ENCODE results near the gene TSC2. TPM values are rescaled to one million over a fixed set of nuclear protein-coding genes. Genes with fewer than 3 reads are reported as not detected.

The TSC2 gene
- total and polyA plus RNA-seq, 4 donors = 23.3 to 51.2 (median 28.7) TPM

DNA sequence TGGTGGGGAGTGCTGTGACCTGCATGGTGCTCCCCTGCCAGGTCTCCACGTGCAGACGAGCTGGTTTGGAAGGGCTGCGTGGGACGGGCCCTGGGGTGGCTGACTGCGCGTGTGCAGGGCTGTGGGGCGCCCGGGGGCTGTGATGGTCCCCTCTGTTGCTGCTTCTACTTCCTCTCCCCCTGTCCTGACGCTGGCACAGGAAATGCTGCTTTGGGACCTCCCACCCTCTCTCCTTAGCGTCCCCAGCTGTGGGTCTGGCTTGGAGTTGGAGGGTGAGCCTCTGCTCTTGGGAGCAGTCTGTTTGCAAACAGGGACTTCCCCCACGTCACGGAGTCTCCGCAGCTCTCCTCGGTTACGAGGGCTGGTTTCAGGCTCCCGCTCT, 35.2 kb downstream of the TSC2 start:
- Histone ChIP-seq H3K4me3 (ENCODE audit: low read depth in 1 of 3, low read length in 3 of 3) (no peak overlapping the region), H3K9ac (ENCODE audit: low read depth in 1 of 2, low read length in 2 of 2) (no peak overlapping the region), H3K27ac (ENCODE audit: low read depth in 1 of 2, low read length in 2 of 2) (peak overlapping the region; percentile 3 to 48), H3K27me3 (ENCODE audit: control insufficient read depth in 4 of 4, insufficient read depth in 4 of 4, low read length in 3 of 4) (no peaks in the 10 kb centered on the region), H3K9me3 (ENCODE audit: control insufficient read depth in 4 of 4, low read length in 3 of 4) (no peaks in the 10 kb centered on the region), H3K36me3 (ENCODE audit: control insufficient read depth in 4 of 4, insufficient read depth in 3 of 4, low read depth in 1 of 4, low read length in 3 of 4) (peaks cover 2 to 41% (median 10%) of the 10 kb centered on the region in 4 donors), H3K4me1 (ENCODE audit: control insufficient read depth in 4 of 4, insufficient read depth in 4 of 4, low read length in 3 of 4) (peaks cover 2 to 41% (median 23%) of the 10 kb centered on the region in 4 donors)
- DNase-seq (ENCODE audit: low spot score) = no peak
- TF ChIP-seq RAD21 (IDR thresholded peaks at IDR 0.05) = no peak
- TF ChIP-seq, protein P1, sequence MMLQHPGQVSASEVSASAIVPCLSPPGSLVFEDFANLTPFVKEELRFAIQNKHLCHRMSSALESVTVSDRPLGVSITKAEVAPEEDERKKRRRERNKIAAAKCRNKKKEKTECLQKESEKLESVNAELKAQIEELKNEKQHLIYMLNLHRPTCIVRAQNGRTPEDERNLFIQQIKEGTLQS (IDR thresholded peaks at IDR 0.05) = no peak
- no peak for TF ChIP-seq JUND (IDR thresholded peaks at IDR 0.05)
- no peak for TF ChIP-seq TAF1 (conservative IDR thresholded peaks at IDR 0.05)
- TF ChIP-seq YY1 (IDR thresholded peaks at IDR 0.05) = no peak
- TF ChIP-seq FOXA1 (IDR thresholded peaks at IDR 0.05) = no peak
- TF ChIP-seq HNF4A (conservative IDR thresholded peaks at IDR 0.05) = no peak
- TF ChIP-seq NR2F2 (IDR thresholded peaks at IDR 0.05) = no peak
- TF ChIP-seq, protein P2, sequence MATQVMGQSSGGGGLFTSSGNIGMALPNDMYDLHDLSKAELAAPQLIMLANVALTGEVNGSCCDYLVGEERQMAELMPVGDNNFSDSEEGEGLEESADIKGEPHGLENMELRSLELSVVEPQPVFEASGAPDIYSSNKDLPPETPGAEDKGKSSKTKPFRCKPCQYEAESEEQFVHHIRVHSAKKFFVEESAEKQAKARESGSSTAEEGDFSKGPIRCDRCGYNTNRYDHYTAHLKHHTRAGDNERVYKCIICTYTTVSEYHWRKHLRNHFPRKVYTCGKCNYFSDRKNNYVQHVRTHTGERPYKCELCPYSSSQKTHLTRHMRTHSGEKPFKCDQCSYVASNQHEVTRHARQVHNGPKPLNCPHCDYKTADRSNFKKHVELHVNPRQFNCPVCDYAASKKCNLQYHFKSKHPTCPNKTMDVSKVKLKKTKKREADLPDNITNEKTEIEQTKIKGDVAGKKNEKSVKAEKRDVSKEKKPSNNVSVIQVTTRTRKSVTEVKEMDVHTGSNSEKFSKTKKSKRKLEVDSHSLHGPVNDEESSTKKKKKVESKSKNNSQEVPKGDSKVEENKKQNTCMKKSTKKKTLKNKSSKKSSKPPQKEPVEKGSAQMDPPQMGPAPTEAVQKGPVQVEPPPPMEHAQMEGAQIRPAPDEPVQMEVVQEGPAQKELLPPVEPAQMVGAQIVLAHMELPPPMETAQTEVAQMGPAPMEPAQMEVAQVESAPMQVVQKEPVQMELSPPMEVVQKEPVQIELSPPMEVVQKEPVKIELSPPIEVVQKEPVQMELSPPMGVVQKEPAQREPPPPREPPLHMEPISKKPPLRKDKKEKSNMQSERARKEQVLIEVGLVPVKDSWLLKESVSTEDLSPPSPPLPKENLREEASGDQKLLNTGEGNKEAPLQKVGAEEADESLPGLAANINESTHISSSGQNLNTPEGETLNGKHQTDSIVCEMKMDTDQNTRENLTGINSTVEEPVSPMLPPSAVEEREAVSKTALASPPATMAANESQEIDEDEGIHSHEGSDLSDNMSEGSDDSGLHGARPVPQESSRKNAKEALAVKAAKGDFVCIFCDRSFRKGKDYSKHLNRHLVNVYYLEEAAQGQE (IDR thresholded peaks at IDR 0.05) = no peak
- TF ChIP-seq, protein P3, sequence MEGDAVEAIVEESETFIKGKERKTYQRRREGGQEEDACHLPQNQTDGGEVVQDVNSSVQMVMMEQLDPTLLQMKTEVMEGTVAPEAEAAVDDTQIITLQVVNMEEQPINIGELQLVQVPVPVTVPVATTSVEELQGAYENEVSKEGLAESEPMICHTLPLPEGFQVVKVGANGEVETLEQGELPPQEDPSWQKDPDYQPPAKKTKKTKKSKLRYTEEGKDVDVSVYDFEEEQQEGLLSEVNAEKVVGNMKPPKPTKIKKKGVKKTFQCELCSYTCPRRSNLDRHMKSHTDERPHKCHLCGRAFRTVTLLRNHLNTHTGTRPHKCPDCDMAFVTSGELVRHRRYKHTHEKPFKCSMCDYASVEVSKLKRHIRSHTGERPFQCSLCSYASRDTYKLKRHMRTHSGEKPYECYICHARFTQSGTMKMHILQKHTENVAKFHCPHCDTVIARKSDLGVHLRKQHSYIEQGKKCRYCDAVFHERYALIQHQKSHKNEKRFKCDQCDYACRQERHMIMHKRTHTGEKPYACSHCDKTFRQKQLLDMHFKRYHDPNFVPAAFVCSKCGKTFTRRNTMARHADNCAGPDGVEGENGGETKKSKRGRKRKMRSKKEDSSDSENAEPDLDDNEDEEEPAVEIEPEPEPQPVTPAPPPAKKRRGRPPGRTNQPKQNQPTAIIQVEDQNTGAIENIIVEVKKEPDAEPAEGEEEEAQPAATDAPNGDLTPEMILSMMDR (IDR thresholded peaks at IDR 0.05; ENCODE audit: low read depth, low read length, missing input control) = no peak
- TF ChIP-seq GABPA (IDR thresholded peaks at IDR 0.05 in 1 of 2, conservative IDR thresholded peaks at IDR 0.05 in 1 of 2) = no peak
- TF ChIP-seq, protein P4, sequence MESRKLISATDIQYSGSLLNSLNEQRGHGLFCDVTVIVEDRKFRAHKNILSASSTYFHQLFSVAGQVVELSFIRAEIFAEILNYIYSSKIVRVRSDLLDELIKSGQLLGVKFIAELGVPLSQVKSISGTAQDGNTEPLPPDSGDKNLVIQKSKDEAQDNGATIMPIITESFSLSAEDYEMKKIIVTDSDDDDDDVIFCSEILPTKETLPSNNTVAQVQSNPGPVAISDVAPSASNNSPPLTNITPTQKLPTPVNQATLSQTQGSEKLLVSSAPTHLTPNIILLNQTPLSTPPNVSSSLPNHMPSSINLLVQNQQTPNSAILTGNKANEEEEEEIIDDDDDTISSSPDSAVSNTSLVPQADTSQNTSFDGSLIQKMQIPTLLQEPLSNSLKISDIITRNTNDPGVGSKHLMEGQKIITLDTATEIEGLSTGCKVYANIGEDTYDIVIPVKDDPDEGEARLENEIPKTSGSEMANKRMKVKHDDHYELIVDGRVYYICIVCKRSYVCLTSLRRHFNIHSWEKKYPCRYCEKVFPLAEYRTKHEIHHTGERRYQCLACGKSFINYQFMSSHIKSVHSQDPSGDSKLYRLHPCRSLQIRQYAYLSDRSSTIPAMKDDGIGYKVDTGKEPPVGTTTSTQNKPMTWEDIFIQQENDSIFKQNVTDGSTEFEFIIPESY (IDR thresholded peaks at IDR 0.05) = no peak
- no peak for TF ChIP-seq EGR1 (IDR thresholded peaks at IDR 0.05; ENCODE audit: low read depth in 2 of 2)
- TF ChIP-seq, protein P5, sequence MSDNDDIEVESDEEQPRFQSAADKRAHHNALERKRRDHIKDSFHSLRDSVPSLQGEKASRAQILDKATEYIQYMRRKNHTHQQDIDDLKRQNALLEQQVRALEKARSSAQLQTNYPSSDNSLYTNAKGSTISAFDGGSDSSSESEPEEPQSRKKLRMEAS (IDR thresholded peaks at IDR 0.05) = no peak
- TF ChIP-seq FOXA2 (IDR thresholded peaks at IDR 0.05) = no peak
- no peak for TF ChIP-seq SP1 (IDR thresholded peaks at IDR 0.05)
- WGBS = 87% methylated on average over 16 of the region's 16 CpGs

DNA sequence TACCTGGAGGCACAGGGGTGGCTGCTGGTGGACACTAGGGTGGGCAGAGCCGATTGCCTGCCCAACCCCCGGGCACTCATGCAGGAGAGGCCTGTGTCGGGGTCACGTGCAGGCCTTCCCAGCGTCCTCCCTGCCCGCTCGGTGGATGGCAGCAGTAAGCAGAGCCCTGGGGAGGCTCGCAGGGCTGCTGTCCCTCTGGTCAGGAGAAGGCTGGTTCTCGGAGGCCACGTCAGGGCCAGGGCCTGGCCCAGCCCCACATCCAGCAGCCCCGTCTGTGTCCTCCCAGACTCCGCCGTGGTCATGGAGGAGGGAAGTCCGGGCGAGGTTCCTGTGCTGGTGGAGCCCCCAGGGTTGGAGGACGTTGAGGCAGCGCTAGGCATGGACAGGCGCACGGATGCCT, 35.6 kb downstream of the TSC2 start:
- Histone ChIP-seq H3K4me1 (ENCODE audit: control insufficient read depth in 4 of 4, insufficient read depth in 4 of 4, low read length in 3 of 4) (peaks cover 2 to 45% (median 26%) of the 10 kb centered on the region in 4 donors), H3K4me3 (ENCODE audit: low read depth in 1 of 3, low read length in 3 of 3) (no peak overlapping the region), H3K9me3 (ENCODE audit: control insufficient read depth in 4 of 4, low read length in 3 of 4) (no peaks in the 10 kb centered on the region), H3K27ac (ENCODE audit: low read depth in 1 of 2, low read length in 2 of 2) (no peak overlapping the region), H3K9ac (ENCODE audit: low read depth in 1 of 2, low read length in 2 of 2) (no peak overlapping the region), H3K27me3 (ENCODE audit: control insufficient read depth in 4 of 4, insufficient read depth in 4 of 4, low read length in 3 of 4) (no peaks in the 10 kb centered on the region), H3K36me3 (ENCODE audit: control insufficient read depth in 4 of 4, insufficient read depth in 3 of 4, low read depth in 1 of 4, low read length in 3 of 4) (peaks cover 2 to 43% (median 11%) of the 10 kb centered on the region in 4 donors)
- DNase-seq (ENCODE audit: low spot score) = no peak
- TF ChIP-seq TAF1 (conservative IDR thresholded peaks at IDR 0.05) = no peak
- no peak for TF ChIP-seq JUND (IDR thresholded peaks at IDR 0.05)
- TF ChIP-seq, protein P3 (IDR thresholded peaks at IDR 0.05; ENCODE audit: low read depth, low read length, missing input control) = no peak
- TF ChIP-seq EGR1 (IDR thresholded peaks at IDR 0.05; ENCODE audit: low read depth in 2 of 2) = no peak
- no peak for TF ChIP-seq FOXA1 (IDR thresholded peaks at IDR 0.05)
- no peak for TF ChIP-seq NR2F2 (IDR thresholded peaks at IDR 0.05)
- TF ChIP-seq, protein P4 (IDR thresholded peaks at IDR 0.05) = no peak
- no peak for TF ChIP-seq FOXA2 (IDR thresholded peaks at IDR 0.05)
- TF ChIP-seq YY1 (IDR thresholded peaks at IDR 0.05) = no peak
- no peak for TF ChIP-seq HNF4G (IDR thresholded peaks at IDR 0.05)
- TF ChIP-seq GABPA (IDR thresholded peaks at IDR 0.05 in 1 of 2, conservative IDR thresholded peaks at IDR 0.05 in 1 of 2) = no peak
- 86% methylated on average over 19 of the region's 19 CpGs for WGBS

Measured in liver (tissue), 9 donors.